ENCODE measurements around the gene GRIK2.

Gene GRIK2

DNA sequence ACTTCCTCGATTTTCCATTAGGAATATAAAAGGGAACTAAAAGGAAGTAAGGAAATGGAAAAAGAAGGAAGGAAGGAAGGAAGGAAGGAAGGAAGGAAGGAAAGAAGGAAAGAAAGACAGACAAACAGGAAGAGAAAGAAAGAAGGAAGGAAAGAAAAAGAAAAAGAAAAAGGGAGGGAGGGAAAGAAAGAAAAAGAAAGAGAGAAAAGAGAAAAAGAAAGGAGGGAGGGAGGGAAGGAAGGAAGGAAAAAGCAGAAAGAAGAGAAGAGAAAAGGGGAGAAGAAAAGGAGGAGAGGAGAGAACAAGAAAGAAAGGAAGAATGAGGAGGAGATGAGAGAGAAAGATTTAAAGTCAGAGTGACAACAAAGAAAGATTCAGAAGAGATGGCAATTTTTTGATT is 724.5 kb downstream of the GRIK2 start:
- TF ChIP-seq CTCF (IDR thresholded peaks at IDR 0.05; ENCODE audit: extremely low read depth, missing control alignments): no peak
- DNase-seq (ENCODE audit: low spot score): no peak

Measured in GM20000 (cell line).